Rectal smooth muscle tissue (tissue), 1 donor: ENCODE results near the gene MYH10.

Experiments
- H3K27ac ChIP-seq: one replicate; pipeline ENCODE4 v1.7.0; 2013; ENCODE audit warnings: low read depth, low read length, inconsistent platforms
- H3K27me3 ChIP-seq: one replicate; pipeline ENCODE4 v1.7.0; 2013; ENCODE audit warnings: low read length; ENCODE audit not compliant: control insufficient read depth, insufficient read depth
- H3K36me3 ChIP-seq: one replicate; pipeline ENCODE4 v1.7.0; 2013; ENCODE audit warnings: low read length; ENCODE audit not compliant: control insufficient read depth, insufficient read depth
- H3K4me1 ChIP-seq: one replicate; pipeline ENCODE4 v1.7.0; 2013; ENCODE audit warnings: low read length; ENCODE audit not compliant: control insufficient read depth, insufficient read depth
- H3K4me3 ChIP-seq: one replicate; pipeline ENCODE4 v1.7.0; 2013; ENCODE audit warnings: low read length
- H3K9ac ChIP-seq: one replicate; pipeline ENCODE4 v1.7.0; 2013; ENCODE audit warnings: low read length

Gene MYH10

GRCh38 chr17:8492121-8492520 lies 138.4 kb downstream of the MYH10 start:
- Histone ChIP-seq H3K36me3 (peaks cover 10% of the 10 kb centered on the region), H3K27me3 (no peaks in the 10 kb centered on the region), H3K4me1 (no peaks in the 10 kb centered on the region), H3K27ac (no peak overlapping the region), H3K4me3 (no peak overlapping the region), H3K9ac (no peak overlapping the region)

- H3K27ac ChIP-seq, result no peak overlapping the region
- H3K27me3 ChIP-seq, result no peaks in the 10 kb centered on the region
- no peak overlapping the region for H3K9ac ChIP-seq
- peaks cover 7% of the 10 kb centered on the region for H3K36me3 ChIP-seq
- H3K4me1 ChIP-seq, result no peaks in the 10 kb centered on the region
- no peak overlapping the region for H3K4me3 ChIP-seq
Observed at GRCh38 chr17:8490256-8491023, 140.1 kb downstream of the MYH10 start.

- no peaks in the 10 kb centered on the region for H3K27me3 ChIP-seq
- no peaks in the 10 kb centered on the region for H3K4me1 ChIP-seq
- H3K27ac ChIP-seq, result no peak overlapping the region
- no peak overlapping the region for H3K4me3 ChIP-seq
- peaks cover 7% of the 10 kb centered on the region for H3K36me3 ChIP-seq
- no peak overlapping the region for H3K9ac ChIP-seq
Observed at GRCh38 chr17:8489841-8490240, 140.7 kb downstream of the MYH10 start.

- H3K9ac ChIP-seq, result no peak overlapping the region
- peaks cover 7% of the 10 kb centered on the region for H3K36me3 ChIP-seq
- H3K4me3 ChIP-seq, result no peak overlapping the region
- no peaks in the 10 kb centered on the region for H3K27me3 ChIP-seq
- H3K27ac ChIP-seq, result no peak overlapping the region
- H3K4me1 ChIP-seq, result no peaks in the 10 kb centered on the region
Observed at GRCh38 chr17:8488901-8489300, 141.6 kb downstream of the MYH10 start.

- Histone ChIP-seq H3K27me3 (no peaks in the 10 kb centered on the region), H3K4me1 (no peaks in the 10 kb centered on the region), H3K36me3 (peaks cover 6% of the 10 kb centered on the region), H3K9ac (no peak overlapping the region), H3K27ac (no peak overlapping the region), H3K4me3 (no peak overlapping the region)
Observed at GRCh38 chr17:8488491-8488890, 142.0 kb downstream of the MYH10 start.

- Histone ChIP-seq H3K4me3 (no peak overlapping the region), H3K27me3 (no peaks in the 10 kb centered on the region), H3K36me3 (peaks cover 8% of the 10 kb centered on the region), H3K9ac (no peak overlapping the region), H3K27ac (no peak overlapping the region), H3K4me1 (no peaks in the 10 kb centered on the region)
Observed at GRCh38 chr17:8487743-8488142, 142.8 kb downstream of the MYH10 start.

- Histone ChIP-seq H3K4me3 (no peak overlapping the region), H3K27me3 (no peaks in the 10 kb centered on the region), H3K4me1 (no peaks in the 10 kb centered on the region), H3K27ac (no peak overlapping the region), H3K9ac (no peak overlapping the region), H3K36me3 (peaks cover 6% of the 10 kb centered on the region)
Observed at GRCh38 chr17:8487130-8487645, 143.3 kb downstream of the MYH10 start.

GRCh38 chr17:8485491-8485890 lies 145.0 kb downstream of the MYH10 start:
- Histone ChIP-seq H3K4me1 (no peaks in the 10 kb centered on the region), H3K27ac (no peak overlapping the region), H3K36me3 (peaks cover 10% of the 10 kb centered on the region), H3K4me3 (no peak overlapping the region), H3K27me3 (no peaks in the 10 kb centered on the region), H3K9ac (no peak overlapping the region)

GRCh38 chr17:8484465-8484864 lies 146.1 kb downstream of the MYH10 start:
- H3K4me1 ChIP-seq, result peaks cover 9% of the 10 kb centered on the region
- no peak overlapping the region for H3K4me3 ChIP-seq
- no peak overlapping the region for H3K27ac ChIP-seq
- no peak overlapping the region for H3K9ac ChIP-seq
- H3K27me3 ChIP-seq, result no peaks in the 10 kb centered on the region
- H3K36me3 ChIP-seq, result peaks cover 10% of the 10 kb centered on the region

- Histone ChIP-seq H3K4me1 (peaks cover 9% of the 10 kb centered on the region), H3K36me3 (peaks cover 7% of the 10 kb centered on the region), H3K4me3 (no peak overlapping the region), H3K27ac (no peak overlapping the region), H3K27me3 (no peaks in the 10 kb centered on the region), H3K9ac (no peak overlapping the region)
Observed at GRCh38 chr17:8482546-8482945, 148.0 kb downstream of the MYH10 start.

- H3K9ac ChIP-seq, result no peak overlapping the region
- peaks cover 9% of the 10 kb centered on the region for H3K4me1 ChIP-seq
- H3K4me3 ChIP-seq, result no peak overlapping the region
- H3K27ac ChIP-seq, result no peak overlapping the region
- H3K36me3 ChIP-seq, result peaks cover 10% of the 10 kb centered on the region
- H3K27me3 ChIP-seq, result no peaks in the 10 kb centered on the region
Observed at GRCh38 chr17:8481703-8482102, 148.8 kb downstream of the MYH10 start.

- no peaks in the 10 kb centered on the region for H3K27me3 ChIP-seq
- peaks cover 9% of the 10 kb centered on the region for H3K4me1 ChIP-seq
- H3K27ac ChIP-seq, result no peak overlapping the region
- peaks cover 16% of the 10 kb centered on the region for H3K36me3 ChIP-seq
- H3K9ac ChIP-seq, result no peak overlapping the region
- no peak overlapping the region for H3K4me3 ChIP-seq
Observed at GRCh38 chr17:8481089-8481488, 149.4 kb downstream of the MYH10 start.
